ENCODE data around the gene PLEKHM2.

The PLEKHM2 gene

DNA sequence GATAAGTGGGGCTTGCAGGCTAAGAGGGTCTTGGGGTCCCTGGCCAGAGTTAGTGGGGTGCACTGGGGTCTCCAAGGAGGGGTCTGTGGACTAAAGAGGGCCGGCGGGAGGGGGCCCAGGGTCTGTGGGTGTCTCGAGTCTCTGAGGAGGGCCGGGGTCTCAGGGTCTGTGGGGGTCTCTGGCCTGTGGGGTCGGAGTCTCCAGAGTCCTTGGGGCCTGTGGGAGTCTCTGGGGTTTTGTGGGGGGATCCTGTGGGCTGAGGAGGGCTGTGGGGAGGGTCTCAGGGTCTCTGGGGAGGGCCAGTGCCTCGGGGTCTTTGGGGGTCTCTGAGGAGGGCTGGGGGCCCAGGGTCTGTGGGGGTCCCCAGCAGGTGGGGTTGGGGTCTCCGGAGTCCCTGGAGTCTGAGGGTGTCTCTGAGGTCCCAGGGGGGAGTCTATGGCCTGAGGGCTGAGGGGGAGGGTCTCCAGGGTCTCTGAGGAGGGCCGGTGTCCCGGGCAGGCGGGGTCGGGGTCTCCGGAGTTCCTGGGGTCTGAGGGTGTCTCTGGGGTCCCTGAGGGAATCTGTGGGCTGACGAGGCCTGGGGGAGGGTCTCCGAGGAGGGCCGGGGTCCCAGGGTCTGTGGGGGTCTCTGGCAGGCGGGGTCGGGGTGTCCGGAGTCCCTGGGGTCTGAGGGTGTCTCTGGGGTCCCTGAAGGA lies 628 bp upstream of the PLEKHM2 start:
- H3K27ac ChIP-seq = peak overlapping the region; percentile 69
- TF ChIP-seq, protein P1, sequence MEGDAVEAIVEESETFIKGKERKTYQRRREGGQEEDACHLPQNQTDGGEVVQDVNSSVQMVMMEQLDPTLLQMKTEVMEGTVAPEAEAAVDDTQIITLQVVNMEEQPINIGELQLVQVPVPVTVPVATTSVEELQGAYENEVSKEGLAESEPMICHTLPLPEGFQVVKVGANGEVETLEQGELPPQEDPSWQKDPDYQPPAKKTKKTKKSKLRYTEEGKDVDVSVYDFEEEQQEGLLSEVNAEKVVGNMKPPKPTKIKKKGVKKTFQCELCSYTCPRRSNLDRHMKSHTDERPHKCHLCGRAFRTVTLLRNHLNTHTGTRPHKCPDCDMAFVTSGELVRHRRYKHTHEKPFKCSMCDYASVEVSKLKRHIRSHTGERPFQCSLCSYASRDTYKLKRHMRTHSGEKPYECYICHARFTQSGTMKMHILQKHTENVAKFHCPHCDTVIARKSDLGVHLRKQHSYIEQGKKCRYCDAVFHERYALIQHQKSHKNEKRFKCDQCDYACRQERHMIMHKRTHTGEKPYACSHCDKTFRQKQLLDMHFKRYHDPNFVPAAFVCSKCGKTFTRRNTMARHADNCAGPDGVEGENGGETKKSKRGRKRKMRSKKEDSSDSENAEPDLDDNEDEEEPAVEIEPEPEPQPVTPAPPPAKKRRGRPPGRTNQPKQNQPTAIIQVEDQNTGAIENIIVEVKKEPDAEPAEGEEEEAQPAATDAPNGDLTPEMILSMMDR (IDR thresholded peaks at IDR 0.05) = no peak
- no peak for TF ChIP-seq ZFX (IDR thresholded peaks at IDR 0.05; ENCODE audit: borderline replicate concordance)

DNA sequence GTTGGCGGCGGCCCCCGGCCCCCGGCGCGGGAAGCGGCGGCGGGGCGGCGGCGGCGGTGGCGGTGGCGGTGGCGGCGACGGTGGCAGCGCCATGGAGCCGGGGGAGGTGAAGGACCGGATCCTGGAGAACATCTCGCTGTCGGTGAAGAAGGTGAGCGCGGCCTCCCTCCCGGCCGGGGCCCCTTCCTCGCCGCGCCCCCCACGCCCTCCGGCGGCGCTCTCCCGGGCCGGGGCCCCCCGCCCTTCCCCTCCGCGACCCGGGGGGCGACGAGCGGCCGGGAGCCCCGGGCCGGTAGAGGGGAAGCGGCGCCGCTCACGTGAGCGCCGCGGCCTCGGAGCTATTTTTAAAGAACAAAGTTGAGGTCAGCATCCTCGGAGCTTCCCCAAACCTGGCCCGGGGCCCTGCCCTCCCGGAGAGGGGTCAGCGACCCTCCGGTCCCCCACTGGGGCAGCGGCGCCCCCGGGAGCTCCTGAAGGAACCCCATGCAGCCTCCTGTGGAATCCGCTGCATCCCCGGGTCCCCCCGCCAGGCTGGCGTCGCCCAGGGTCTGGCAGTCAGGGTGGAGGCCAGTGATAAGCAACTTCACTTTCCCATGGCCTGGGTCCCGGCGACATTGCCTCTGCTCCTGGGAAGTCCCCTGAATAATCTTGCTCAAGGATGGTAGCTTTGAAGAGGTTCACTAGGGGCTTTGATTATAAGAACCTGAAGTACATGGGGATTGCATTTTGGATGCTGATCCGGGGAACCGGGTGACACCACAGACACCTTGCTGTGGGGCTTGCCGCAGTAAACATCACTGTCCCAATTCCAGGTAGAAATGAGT lies 560 bp downstream of the PLEKHM2 start:
- peak overlapping the region; percentile 69 for H3K27ac ChIP-seq
- no peak for TF ChIP-seq ZFX (IDR thresholded peaks at IDR 0.05; ENCODE audit: borderline replicate concordance)
- TF ChIP-seq, protein P1 (IDR thresholded peaks at IDR 0.05) = no peak

DNA sequence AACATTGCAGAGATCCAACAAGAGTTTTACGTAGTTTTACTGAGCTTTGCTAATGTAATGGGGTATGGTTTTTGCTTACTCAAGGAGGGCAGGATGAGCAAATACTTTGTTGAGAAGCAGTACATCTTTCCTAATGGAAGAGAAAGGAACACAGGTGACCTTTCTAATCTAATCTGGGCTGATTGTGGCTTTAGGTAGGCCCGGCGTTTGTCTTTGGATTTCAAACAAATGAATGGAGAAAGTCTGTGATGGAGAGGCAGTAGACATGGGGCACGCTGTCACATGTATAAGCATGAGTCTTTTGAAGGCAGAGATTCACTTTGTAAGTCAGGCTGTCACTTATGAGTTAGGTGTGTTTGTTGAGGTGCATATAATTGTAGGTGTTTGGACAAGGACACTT lies 1.7 kb downstream of the PLEKHM2 start:
- TF ChIP-seq, protein P1 (IDR thresholded peaks at IDR 0.05) = no peak
- TF ChIP-seq ZFX (IDR thresholded peaks at IDR 0.05; ENCODE audit: borderline replicate concordance) = no peak
- H3K27ac ChIP-seq = peak overlapping the region; percentile 69

DNA sequence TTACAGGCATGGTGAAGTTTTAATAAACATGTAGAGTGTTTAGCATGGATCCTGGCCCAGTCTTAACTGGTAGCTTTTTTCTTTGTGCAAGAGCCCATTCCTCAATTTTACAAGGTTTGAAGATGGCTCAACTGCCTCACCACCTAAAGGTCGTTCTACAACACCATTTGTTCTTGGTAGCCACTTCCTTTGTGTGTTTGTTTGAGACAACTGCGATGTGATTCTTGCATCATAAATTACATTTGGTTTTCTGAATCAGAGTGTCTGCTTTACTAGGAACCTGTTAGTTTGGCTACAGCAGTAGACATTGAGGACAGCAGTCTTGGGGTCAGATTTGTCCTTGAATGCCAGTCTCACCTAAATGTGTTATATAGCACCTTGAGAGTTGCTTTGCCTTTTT lies 3.3 kb downstream of the PLEKHM2 start:
- no peak overlapping the region for H3K27ac ChIP-seq
- no peak for TF ChIP-seq ZFX (IDR thresholded peaks at IDR 0.05; ENCODE audit: borderline replicate concordance)
- TF ChIP-seq, protein P1 (IDR thresholded peaks at IDR 0.05) = no peak

DNA sequence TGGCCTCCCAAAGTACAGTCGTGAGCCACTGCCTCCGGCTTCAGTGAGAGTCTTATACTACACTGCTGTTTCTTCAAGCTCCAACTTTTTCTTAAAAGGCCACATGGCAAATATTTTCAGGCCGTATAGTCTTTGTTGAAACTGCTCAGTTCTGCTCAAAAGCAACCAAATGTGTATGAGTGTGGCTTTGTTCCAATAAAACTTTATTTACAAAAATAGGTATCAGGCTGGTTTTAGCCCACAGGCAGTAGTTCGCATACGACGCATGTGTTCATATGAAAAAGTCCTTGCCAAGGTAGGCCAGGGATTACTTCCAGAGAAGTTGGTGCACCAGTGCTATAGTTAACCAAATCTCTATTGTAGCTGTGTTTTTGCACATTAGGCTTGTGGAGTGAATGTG lies 6.2 kb downstream of the PLEKHM2 start:
- TF ChIP-seq, protein P1 (IDR thresholded peaks at IDR 0.05) = no peak

DNA sequence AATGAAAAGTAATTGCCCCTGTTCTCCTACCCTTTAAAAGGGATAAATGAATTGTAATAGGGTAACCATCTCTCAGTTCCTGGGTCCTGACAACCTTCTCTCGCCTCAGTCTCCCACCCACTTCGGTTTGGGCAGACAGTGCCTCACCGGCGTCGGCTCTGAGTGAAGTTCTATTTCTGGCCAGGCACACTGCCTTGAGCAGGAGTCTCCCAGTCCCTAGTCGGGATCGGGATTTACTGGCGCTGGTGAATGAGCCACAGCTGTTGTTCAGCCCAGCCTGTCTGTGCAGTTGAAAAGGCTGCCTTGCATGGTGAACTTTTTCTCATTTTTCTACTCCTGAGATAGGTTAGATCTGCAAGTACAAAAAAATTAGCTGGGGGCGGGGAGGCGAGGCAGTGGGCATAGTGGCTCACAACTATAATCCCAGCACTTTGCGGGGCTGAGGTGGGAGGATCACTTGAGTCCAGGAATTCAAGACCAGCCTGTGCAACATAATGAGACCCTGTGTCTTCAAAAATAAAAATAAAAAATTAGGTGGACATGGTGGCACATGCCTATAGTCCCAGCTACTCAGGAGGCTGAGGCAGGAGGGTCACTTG lies 7.4 kb downstream of the PLEKHM2 start:
- TF ChIP-seq, protein P1 (IDR thresholded peaks at IDR 0.05) = no peak
- TF ChIP-seq ZFX (IDR thresholded peaks at IDR 0.05; ENCODE audit: borderline replicate concordance) = no peak
- no peak overlapping the region for H3K27ac ChIP-seq

More for the DNA sequence above, 6.2 kb downstream of the PLEKHM2 start:
- no peak overlapping the region for H3K27ac ChIP-seq
